HepG2 (cell line): ENCODE results near the gene KCNK2. TPM values are rescaled to one million over a fixed set of nuclear protein-coding genes. Genes with fewer than 3 reads are reported as not detected.

Experiments
- ATAC-seq: fragments of 200-7000 bp; cut with Tn5 transposase; 3 replicates; pipeline ENCODE4 v1.9.1; 2020; ENCODE audit warnings: mild to moderate bottlenecking, moderate library complexity
- BruUV-seq: library from RNA; stranded (reverse); fragments of 400-500 nt; replicated peaks from 2 replicates; lab custom pipeline; 2021; lab: Mats Ljungman, UMichigan
- CTCF ChIA-PET: fragments of 300-600 bp; formaldehyde crosslinking; extraction: SDS; loops from one replicate; lab custom pipeline; 2021; ENCODE audit warnings: low total read pairs, inconsistent platforms, low intra/inter-chr PET ratio; lab: Yijun Ruan, JAX
- POLR2A ChIA-PET: fragments of 350-600 bp; sonication (Branson Sonifier 250); formaldehyde crosslinking; loops from one replicate; lab custom pipeline; 2020; ENCODE audit warnings: antibody characterized with exemption, inconsistent platforms; lab: Yijun Ruan, JAX
- DNase-seq: peaks from one replicate; pipeline ENCODE4 v3.0.0-alpha.2; 2015; ENCODE audit warnings: low spot score
- FAIRE-seq: peaks from 3 replicates; lab custom pipeline; 2011; peaks lifted over from hg19 to GRCh38; lab: Jason Lieb, UNC
- H2AFZ ChIP-seq: one replicate; pipeline ENCODE4 v1.6.1; 2011; ENCODE audit warnings: low read length, inconsistent platforms
- H3K27ac ChIP-seq: fragments of 300-600 bp; 3 replicates; pipeline ENCODE4 v1.8.0; 2011; ENCODE audit warnings: mixed run types, mild to moderate bottlenecking, mixed read lengths, low read length, inconsistent platforms; ENCODE audit not compliant: insufficient read depth; ENCODE audit errors: extremely low read length
- H3K27me3 ChIP-seq, 2 experiments: fragments of 200-600 bp in 1 of 2; 2 replicates in 1 of 2; 3 replicates in 1 of 2; pipeline versions ENCODE4 v1.6.0 to v1.8.0; 2011; ENCODE audit warnings: low read length in 2 of 2, mild to moderate bottlenecking in 2 of 2, moderate library complexity in 2 of 2, inconsistent platforms in 1 of 2; ENCODE audit not compliant: insufficient read depth in 2 of 2, control insufficient read depth in 1 of 2
- H3K36me3 ChIP-seq, 2 experiments: fragments of 200-600 bp in 1 of 2; replicated peaks in 1 of 2; 2 replicates in 1 of 2; 3 replicates in 1 of 2; pipeline versions ENCODE4 v1.5.1 to v1.8.0; 2011; ENCODE audit warnings: low read length in 2 of 2, inconsistent platforms in 1 of 2; ENCODE audit not compliant: insufficient read depth in 2 of 2, control insufficient read depth in 1 of 2
- H3K4me1 ChIP-seq: 2 replicates; pipeline ENCODE4 v1.5.1; 2012; ENCODE audit warnings: low read length, inconsistent platforms; ENCODE audit not compliant: insufficient read depth
- H3K4me2 ChIP-seq: 2 replicates; pipeline ENCODE4 v1.6.0; 2011; ENCODE audit warnings: low read depth, low read length, inconsistent platforms
- H3K4me3 ChIP-seq, 3 experiments: fragments of 200-600 bp in 1 of 3; sonication (generic), shearing (Covaris generic) in 1 of 3; replicated peaks in 1 of 3; 2 replicates each; pipeline ENCODE4 v1.5.1; 2011 to 2016; ENCODE audit warnings: low read length in 3 of 3, inconsistent platforms in 2 of 3, low read depth in 2 of 3, mild to moderate bottlenecking in 2 of 3, control low read depth in 1 of 3, mixed read lengths in 1 of 3; ENCODE audit not compliant: insufficient read depth in 1 of 3
- H3K79me2 ChIP-seq: one replicate; pipeline ENCODE4 v1.6.1; 2011; ENCODE audit warnings: low read length, inconsistent platforms; ENCODE audit not compliant: insufficient read depth
- H3K9ac ChIP-seq: 2 replicates; pipeline ENCODE4 v1.6.0; 2011; ENCODE audit warnings: mild to moderate bottlenecking, low read depth, low read length, inconsistent platforms; ENCODE audit not compliant: insufficient read depth
- H3K9me3 ChIP-seq: 2 replicates; pipeline ENCODE4 v1.5.1; 2012; ENCODE audit warnings: mild to moderate bottlenecking, low read length
- H4K20me1 ChIP-seq: 2 replicates; pipeline ENCODE4 v1.6.0; 2011; ENCODE audit warnings: inconsistent platforms, mild to moderate bottlenecking, low read length, moderate library complexity; ENCODE audit not compliant: insufficient read depth
- CHCHD3 ChIP-seq: sonication (generic); formaldehyde crosslinking; IDR thresholded peaks from 2 replicates; pipeline ENCODE4 v1.8.0; 2022; ENCODE audit warnings: mild to moderate bottlenecking, missing genetic modification reagents, moderate library complexity
- HCFC1 ChIP-seq: fragments of 150-350 bp; IDR thresholded peaks from 2 replicates; pipeline ENCODE4 v1.6.1; 2014; ENCODE audit warnings: low read depth, low read length
- HMG20B ChIP-seq: conservative IDR thresholded peaks from 2 replicates; pipeline ENCODE4 v1.6.1; 2016; ENCODE audit warnings: missing genetic modification reagents, missing compliant biosample characterization
- HOXA5 ChIP-seq: sonication (generic); formaldehyde crosslinking; IDR thresholded peaks from 2 replicates; pipeline ENCODE4 v1.4.0; 2020; ENCODE audit warnings: missing genetic modification reagents
- MIER2 ChIP-seq: IDR thresholded peaks from 2 replicates; pipeline ENCODE4 v1.6.1; 2016; ENCODE audit warnings: missing biosample characterization, missing genetic modification reagents
- MYNN ChIP-seq: sonication (generic); formaldehyde crosslinking; IDR thresholded peaks from 2 replicates; pipeline ENCODE4 v1.4.0; 2020; ENCODE audit warnings: mild to moderate bottlenecking, low read depth, missing genetic modification reagents
- NCOA2 ChIP-seq: sonication (generic); formaldehyde crosslinking; IDR thresholded peaks from 2 replicates; pipeline ENCODE4 v1.8.0; 2022; ENCODE audit warnings: inconsistent platforms
- NFIB ChIP-seq: sonication (generic); formaldehyde crosslinking; IDR thresholded peaks from 2 replicates; pipeline ENCODE4 v1.9.0; 2021; ENCODE audit warnings: missing genetic modification reagents, mild to moderate bottlenecking, borderline replicate concordance
- SMARCC2 ChIP-seq: fragments of 450-650 bp; IDR thresholded peaks from 2 replicates; pipeline ENCODE4 v1.6.1; 2017; ENCODE audit warnings: antibody characterized with exemption, mild to moderate bottlenecking
- SUZ12 ChIP-seq: fragments of 150-350 bp; IDR thresholded peaks from 2 replicates; pipeline ENCODE4 v1.6.1; 2014; ENCODE audit warnings: low read depth, low read length
- ZMAT5 ChIP-seq: sonication (generic); formaldehyde crosslinking; IDR thresholded peaks from 2 replicates; pipeline ENCODE4 v1.5.0; 2020; ENCODE audit warnings: mild to moderate bottlenecking, low read depth, missing genetic modification reagents, borderline replicate concordance
- ZMYM3 ChIP-seq: sonication (generic); formaldehyde crosslinking; IDR thresholded peaks from 2 replicates; pipeline ENCODE4 v1.5.1; 2020; ENCODE audit warnings: mild to moderate bottlenecking, missing genetic modification reagents
- ZNF710 ChIP-seq: sonication (generic); formaldehyde crosslinking; IDR thresholded peaks from 2 replicates; pipeline ENCODE4 v1.5.0; 2020; ENCODE audit warnings: mild to moderate bottlenecking, missing genetic modification reagents, borderline replicate concordance
- WGBS: methylation state at CpG from one replicate; pipeline ENCODE4 v1.1.6; 2017; ENCODE audit warnings: low lambda C conversion rate; 5-methylcytosine and 5-hydroxymethylcytosine counted together
- in situ Hi-C: cut with HindIII; loops from 2 replicates; pipeline ENCODE4 v1.10.0; 2017; ENCODE audit warnings: low pct_unique_long_range_greater_than_20kb; ENCODE audit not compliant: extremely low pct_ligation_motif_present
- intact Hi-C: fragments of 100-400 bp; cut with micrococcal nuclease; formaldehyde crosslinking; loops from one replicate; pipeline ENCODE4 v1.10.0; 2022; ENCODE audit not compliant: unreplicated experiment
- polyA plus RNA-seq, 8 experiments: library from polyadenylated mRNA; depleted of rRNA in 3 of 8; stranded (reverse) in 7 of 8; unstranded in 1 of 8; fragments of >200 nt; fragmentation: Illumina TruSeq in 4 of 8; extraction: Trizol in 4 of 8; gene quantifications; 2 replicates each; pipeline versions ENCODE4 v1.2.1 to v1.2.3, GENCODE V29; 2011 to 2016; ENCODE audit warnings: low read depth in 4 of 8, missing spikeins in 1 of 8, mixed read lengths in 1 of 8; ENCODE audit not compliant: insufficient read depth in 1 of 8
- total RNA-seq, 5 experiments: library from RNA; depleted of rRNA; stranded (reverse); fragments of >200 nt; fragmentation: Illumina TruSeq; extraction: Trizol; gene quantifications; 2 replicates each; pipeline ENCODE4 v1.2.3, GENCODE V29; 2016; ENCODE audit warnings: low read depth in 1 of 5
- TF ChIP-seq, protein P1 (sequence below): sonication (generic); formaldehyde crosslinking; IDR thresholded peaks from 2 replicates; pipeline ENCODE4 v1.8.0; 2022; ENCODE audit warnings: mild to moderate bottlenecking, missing genetic modification reagents; ENCODE audit not compliant: insufficient replicate concordance
- TF ChIP-seq, protein P2 (sequence below): sonication (generic); formaldehyde crosslinking; IDR thresholded peaks from 2 replicates; pipeline ENCODE4 v1.5.0; 2020; ENCODE audit warnings: mild to moderate bottlenecking, missing genetic modification reagents, moderate library complexity
- TF ChIP-seq, protein P3 (sequence below): sonication (generic); formaldehyde crosslinking; IDR thresholded peaks from 2 replicates; pipeline ENCODE4 v1.4.0; 2020; ENCODE audit warnings: missing genetic modification reagents, borderline replicate concordance

Gene KCNK2
- total and polyA plus RNA-seq, 2 of the 13 experiments (the other 11 are each of a cell fraction or from before 2014, with no cell fraction given) = not detected

DNA sequence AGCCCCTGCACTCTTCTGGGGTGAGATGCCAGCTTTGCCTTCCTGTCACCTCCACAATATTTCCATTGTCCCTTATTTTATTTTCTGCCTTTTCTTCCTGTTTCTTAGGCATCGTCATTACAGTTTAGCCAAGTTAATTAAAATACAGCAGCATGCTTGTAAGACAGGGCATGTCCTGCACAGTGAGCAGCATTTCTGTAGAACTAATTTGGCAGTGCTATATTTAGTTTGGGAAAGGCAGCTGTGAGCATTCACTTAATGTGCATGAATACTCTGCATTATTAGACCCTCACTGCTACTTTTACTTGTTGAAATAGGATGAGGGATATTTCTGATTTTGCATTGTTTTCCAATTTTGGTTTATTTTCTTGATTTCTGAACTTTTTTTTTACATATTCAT lies 133.3 kb downstream of the KCNK2 start:
- H3K9me3 ChIP-seq = no peaks in the 10 kb centered on the region
- ChIA-PET CTCF (no interaction called here), POLR2A (no interaction called here)
- no peaks in the 10 kb centered on the region for H3K27me3 ChIP-seq
- no peak overlapping the region for H3K9ac ChIP-seq
- 0% methylated on average over 1 of the region's 1 CpG for WGBS
- DNase-seq (no peak), ATAC-seq (no peak), FAIRE-seq (no peak)
- in situ Hi-C loops = no loop called here
- no peak overlapping the region for H3K4me3 ChIP-seq
- no peak overlapping the region for H3K27ac ChIP-seq
- no peak overlapping the region for H2AFZ ChIP-seq
- no peaks in the 10 kb centered on the region for H4K20me1 ChIP-seq
- H3K36me3 ChIP-seq = no peaks in the 10 kb centered on the region
- no peaks in the 10 kb centered on the region for H3K4me1 ChIP-seq
- intact Hi-C loops = no loop called here
- no TSS peak for BruUV-seq
- H3K79me2 ChIP-seq = no peaks in the 10 kb centered on the region
- no peak overlapping the region for H3K4me2 ChIP-seq
- no peak for TF ChIP-seq MIER2 (CRISPR knock-in tag)
- TF ChIP-seq, protein P1, sequence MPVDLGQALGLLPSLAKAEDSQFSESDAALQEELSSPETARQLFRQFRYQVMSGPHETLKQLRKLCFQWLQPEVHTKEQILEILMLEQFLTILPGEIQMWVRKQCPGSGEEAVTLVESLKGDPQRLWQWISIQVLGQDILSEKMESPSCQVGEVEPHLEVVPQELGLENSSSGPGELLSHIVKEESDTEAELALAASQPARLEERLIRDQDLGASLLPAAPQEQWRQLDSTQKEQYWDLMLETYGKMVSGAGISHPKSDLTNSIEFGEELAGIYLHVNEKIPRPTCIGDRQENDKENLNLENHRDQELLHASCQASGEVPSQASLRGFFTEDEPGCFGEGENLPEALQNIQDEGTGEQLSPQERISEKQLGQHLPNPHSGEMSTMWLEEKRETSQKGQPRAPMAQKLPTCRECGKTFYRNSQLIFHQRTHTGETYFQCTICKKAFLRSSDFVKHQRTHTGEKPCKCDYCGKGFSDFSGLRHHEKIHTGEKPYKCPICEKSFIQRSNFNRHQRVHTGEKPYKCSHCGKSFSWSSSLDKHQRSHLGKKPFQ = no peak
- TF ChIP-seq NFIB = no peak
- no peak for TF ChIP-seq SMARCC2
- no peak for TF ChIP-seq ZNF710
- no peak for TF ChIP-seq HCFC1
- TF ChIP-seq ZMAT5 = no peak
- TF ChIP-seq, protein P2, sequence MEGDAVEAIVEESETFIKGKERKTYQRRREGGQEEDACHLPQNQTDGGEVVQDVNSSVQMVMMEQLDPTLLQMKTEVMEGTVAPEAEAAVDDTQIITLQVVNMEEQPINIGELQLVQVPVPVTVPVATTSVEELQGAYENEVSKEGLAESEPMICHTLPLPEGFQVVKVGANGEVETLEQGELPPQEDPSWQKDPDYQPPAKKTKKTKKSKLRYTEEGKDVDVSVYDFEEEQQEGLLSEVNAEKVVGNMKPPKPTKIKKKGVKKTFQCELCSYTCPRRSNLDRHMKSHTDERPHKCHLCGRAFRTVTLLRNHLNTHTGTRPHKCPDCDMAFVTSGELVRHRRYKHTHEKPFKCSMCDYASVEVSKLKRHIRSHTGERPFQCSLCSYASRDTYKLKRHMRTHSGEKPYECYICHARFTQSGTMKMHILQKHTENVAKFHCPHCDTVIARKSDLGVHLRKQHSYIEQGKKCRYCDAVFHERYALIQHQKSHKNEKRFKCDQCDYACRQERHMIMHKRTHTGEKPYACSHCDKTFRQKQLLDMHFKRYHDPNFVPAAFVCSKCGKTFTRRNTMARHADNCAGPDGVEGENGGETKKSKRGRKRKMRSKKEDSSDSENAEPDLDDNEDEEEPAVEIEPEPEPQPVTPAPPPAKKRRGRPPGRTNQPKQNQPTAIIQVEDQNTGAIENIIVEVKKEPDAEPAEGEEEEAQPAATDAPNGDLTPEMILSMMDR (CRISPR knock-in tag) = no peak
- no peak for TF ChIP-seq SUZ12
- TF ChIP-seq HMG20B (CRISPR knock-in tag) = no peak
- TF ChIP-seq MYNN (CRISPR knock-in tag) = no peak
- TF ChIP-seq ZMYM3 (CRISPR knock-in tag) = no peak
- TF ChIP-seq, protein P3, sequence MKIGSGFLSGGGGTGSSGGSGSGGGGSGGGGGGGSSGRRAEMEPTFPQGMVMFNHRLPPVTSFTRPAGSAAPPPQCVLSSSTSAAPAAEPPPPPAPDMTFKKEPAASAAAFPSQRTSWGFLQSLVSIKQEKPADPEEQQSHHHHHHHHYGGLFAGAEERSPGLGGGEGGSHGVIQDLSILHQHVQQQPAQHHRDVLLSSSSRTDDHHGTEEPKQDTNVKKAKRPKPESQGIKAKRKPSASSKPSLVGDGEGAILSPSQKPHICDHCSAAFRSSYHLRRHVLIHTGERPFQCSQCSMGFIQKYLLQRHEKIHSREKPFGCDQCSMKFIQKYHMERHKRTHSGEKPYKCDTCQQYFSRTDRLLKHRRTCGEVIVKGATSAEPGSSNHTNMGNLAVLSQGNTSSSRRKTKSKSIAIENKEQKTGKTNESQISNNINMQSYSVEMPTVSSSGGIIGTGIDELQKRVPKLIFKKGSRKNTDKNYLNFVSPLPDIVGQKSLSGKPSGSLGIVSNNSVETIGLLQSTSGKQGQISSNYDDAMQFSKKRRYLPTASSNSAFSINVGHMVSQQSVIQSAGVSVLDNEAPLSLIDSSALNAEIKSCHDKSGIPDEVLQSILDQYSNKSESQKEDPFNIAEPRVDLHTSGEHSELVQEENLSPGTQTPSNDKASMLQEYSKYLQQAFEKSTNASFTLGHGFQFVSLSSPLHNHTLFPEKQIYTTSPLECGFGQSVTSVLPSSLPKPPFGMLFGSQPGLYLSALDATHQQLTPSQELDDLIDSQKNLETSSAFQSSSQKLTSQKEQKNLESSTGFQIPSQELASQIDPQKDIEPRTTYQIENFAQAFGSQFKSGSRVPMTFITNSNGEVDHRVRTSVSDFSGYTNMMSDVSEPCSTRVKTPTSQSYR (CRISPR knock-in tag) = no peak
- TF ChIP-seq HOXA5 (CRISPR knock-in tag) = no peak
- no peak for TF ChIP-seq NCOA2 (CRISPR knock-in tag)
- TF ChIP-seq CHCHD3 (CRISPR knock-in tag) = no peak
